Loucy (cell line): ENCODE measurements around the gene LOX.

Experiments used
- H2AFZ ChIP-seq: fragments of 200-600 bp; sonication (generic); 2 replicates; pipeline ENCODE4 v1.6.0; 2016; ENCODE audit warnings: antibody characterized with exemption, mild to moderate bottlenecking, low read length, moderate library complexity
- H3F3A ChIP-seq: fragments of 200-600 bp; 2 replicates; pipeline ENCODE4 v1.6.0; 2016; ENCODE audit warnings: antibody characterized with exemption, low read depth, mild to moderate bottlenecking
- H3K27me3 ChIP-seq: fragments of 200-600 bp; sonication (generic); 2 replicates; pipeline ENCODE4 v1.6.1; 2014; ENCODE audit warnings: low read length, mild to moderate bottlenecking; ENCODE audit not compliant: insufficient read depth, poor library complexity, severe bottlenecking
- H3K36me3 ChIP-seq: fragments of 200-600 bp; sonication (generic); 2 replicates; pipeline ENCODE4 v1.6.1; 2016; ENCODE audit warnings: low read length; ENCODE audit not compliant: insufficient read depth
- H3K4me1 ChIP-seq: fragments of 200-600 bp; sonication (generic); 2 replicates; pipeline ENCODE4 v1.5.1; 2014; ENCODE audit warnings: low read length, mild to moderate bottlenecking; ENCODE audit not compliant: insufficient read depth, poor library complexity, severe bottlenecking
- H3K4me2 ChIP-seq: fragments of 200-600 bp; sonication (generic); 2 replicates; pipeline ENCODE4 v1.6.0; 2014; ENCODE audit warnings: antibody characterized with exemption, low read length, low read depth, mild to moderate bottlenecking; ENCODE audit not compliant: poor library complexity, severe bottlenecking
- H3K4me3 ChIP-seq: fragments of 200-600 bp; sonication (generic); 2 replicates; pipeline ENCODE4 v1.5.1; 2014; ENCODE audit warnings: low read length, mild to moderate bottlenecking, mixed read lengths; ENCODE audit not compliant: poor library complexity, severe bottlenecking
- H3K79me2 ChIP-seq: fragments of 200-600 bp; sonication (generic); 2 replicates; pipeline ENCODE4 v1.6.1; 2014; ENCODE audit warnings: low read length; ENCODE audit not compliant: insufficient read depth
- H3K9ac ChIP-seq: fragments of 200-600 bp; sonication (generic); 2 replicates; pipeline ENCODE4 v1.6.0; 2014; ENCODE audit warnings: mild to moderate bottlenecking, low read depth, low read length, moderate library complexity; ENCODE audit not compliant: poor library complexity, severe bottlenecking
- H3K9me2 ChIP-seq: fragments of 200-600 bp; sonication (generic); replicated peaks from 2 replicates; pipeline ENCODE4 v1.6.1; 2016; ENCODE audit warnings: low read depth, low read length, mixed read lengths
- H3K9me3 ChIP-seq: fragments of 200-600 bp; sonication (generic); 2 replicates; pipeline ENCODE4 v1.6.1; 2014; ENCODE audit warnings: mild to moderate bottlenecking, antibody characterized with exemption, low read length, low read depth; ENCODE audit not compliant: insufficient read depth
- H4K20me1 ChIP-seq: fragments of 200-600 bp; sonication (generic); 2 replicates; pipeline ENCODE4 v1.6.0; 2014; ENCODE audit warnings: antibody characterized with exemption, low read length, mild to moderate bottlenecking; ENCODE audit not compliant: insufficient read depth, poor library complexity, severe bottlenecking
- EZH2phosphoT487 ChIP-seq: fragments of 200-600 bp; IDR thresholded peaks from 2 replicates; pipeline ENCODE4 v1.6.1; 2018; ENCODE audit warnings: antibody characterized with exemption, mild to moderate bottlenecking, moderate library complexity, borderline replicate concordance
- TF ChIP-seq, protein P1 (sequence below): fragments of 200-600 bp; sonication (generic); conservative IDR thresholded peaks from 2 replicates; pipeline ENCODE4 v1.5.1; 2014; ENCODE audit warnings: mild to moderate bottlenecking, antibody characterized with exemption, low read length

LOX gene

GRCh38 chr5:122091936-122092600 is 14.0 kb upstream of the LOX start:
- no peak overlapping the region for H3K9ac ChIP-seq
- H3K4me3 ChIP-seq: no peak overlapping the region
- H3K36me3 ChIP-seq: no peaks in the 10 kb centered on the region
- no peaks in the 10 kb centered on the region for H3K79me2 ChIP-seq
- H2AFZ ChIP-seq: no peak overlapping the region
- H3K4me1 ChIP-seq: peaks cover 6% of the 10 kb centered on the region
- no peaks in the 10 kb centered on the region for H3K9me2 ChIP-seq
- TF ChIP-seq, protein P1, sequence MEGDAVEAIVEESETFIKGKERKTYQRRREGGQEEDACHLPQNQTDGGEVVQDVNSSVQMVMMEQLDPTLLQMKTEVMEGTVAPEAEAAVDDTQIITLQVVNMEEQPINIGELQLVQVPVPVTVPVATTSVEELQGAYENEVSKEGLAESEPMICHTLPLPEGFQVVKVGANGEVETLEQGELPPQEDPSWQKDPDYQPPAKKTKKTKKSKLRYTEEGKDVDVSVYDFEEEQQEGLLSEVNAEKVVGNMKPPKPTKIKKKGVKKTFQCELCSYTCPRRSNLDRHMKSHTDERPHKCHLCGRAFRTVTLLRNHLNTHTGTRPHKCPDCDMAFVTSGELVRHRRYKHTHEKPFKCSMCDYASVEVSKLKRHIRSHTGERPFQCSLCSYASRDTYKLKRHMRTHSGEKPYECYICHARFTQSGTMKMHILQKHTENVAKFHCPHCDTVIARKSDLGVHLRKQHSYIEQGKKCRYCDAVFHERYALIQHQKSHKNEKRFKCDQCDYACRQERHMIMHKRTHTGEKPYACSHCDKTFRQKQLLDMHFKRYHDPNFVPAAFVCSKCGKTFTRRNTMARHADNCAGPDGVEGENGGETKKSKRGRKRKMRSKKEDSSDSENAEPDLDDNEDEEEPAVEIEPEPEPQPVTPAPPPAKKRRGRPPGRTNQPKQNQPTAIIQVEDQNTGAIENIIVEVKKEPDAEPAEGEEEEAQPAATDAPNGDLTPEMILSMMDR: peak; percentile 40; the same call in 1 of the 2 replicates
- TF ChIP-seq EZH2phosphoT487: no peak
- no peaks in the 10 kb centered on the region for H3K27me3 ChIP-seq
- H3K9me3 ChIP-seq: no peaks in the 10 kb centered on the region
- H3K4me2 ChIP-seq: no peak overlapping the region
- H3F3A ChIP-seq: no peaks in the 10 kb centered on the region
- no peaks in the 10 kb centered on the region for H4K20me1 ChIP-seq

DNA sequence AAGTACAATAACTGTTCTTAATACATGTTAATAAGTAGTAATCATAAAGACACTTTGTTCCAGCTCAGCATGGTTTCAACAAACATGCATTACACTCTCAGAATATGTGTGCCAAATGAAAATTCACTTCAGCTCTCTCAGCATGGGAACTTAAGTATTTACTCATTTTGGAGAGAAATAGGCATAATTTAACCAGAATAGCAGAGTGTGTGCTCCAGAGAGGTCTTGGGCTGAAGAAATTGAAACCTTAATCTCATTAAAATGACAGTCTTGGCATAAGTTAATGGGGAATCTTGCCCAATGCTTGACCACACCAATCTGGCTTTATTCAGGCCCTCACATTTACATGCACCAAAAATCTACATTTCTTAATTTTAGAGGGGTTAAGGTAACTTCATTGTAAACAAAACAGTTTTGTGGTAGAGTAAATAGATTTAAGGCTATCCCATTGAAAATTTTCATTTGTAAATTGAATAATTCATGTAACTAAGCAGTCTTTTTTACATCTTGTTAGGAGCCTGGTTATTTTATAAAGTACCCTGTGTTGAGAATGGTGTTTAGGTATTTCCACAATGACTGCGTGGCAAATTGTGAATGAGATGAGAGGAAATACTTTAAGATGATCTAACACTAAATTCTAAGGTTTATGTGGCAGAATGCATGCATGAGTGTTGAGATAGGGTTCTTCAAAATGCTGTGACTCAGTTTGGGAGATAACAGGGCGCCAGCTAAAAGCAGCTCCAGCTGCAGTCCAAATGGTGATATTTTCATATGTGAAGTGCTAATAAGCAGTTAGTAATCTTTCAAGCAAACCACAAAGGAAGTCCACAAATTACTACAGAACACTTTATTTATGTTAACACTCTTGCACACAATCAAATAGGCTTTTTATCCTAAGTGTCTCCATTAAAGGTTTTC is 11.3 kb upstream of the LOX start:
- H3K4me1 ChIP-seq: peaks cover 6% of the 10 kb centered on the region
- no peak overlapping the region for H3K4me2 ChIP-seq
- H3F3A ChIP-seq: no peaks in the 10 kb centered on the region
- TF ChIP-seq EZH2phosphoT487: no peak
- TF ChIP-seq, protein P1: no peak
- H4K20me1 ChIP-seq: no peaks in the 10 kb centered on the region
- H3K79me2 ChIP-seq: no peaks in the 10 kb centered on the region
- no peaks in the 10 kb centered on the region for H3K36me3 ChIP-seq
- no peaks in the 10 kb centered on the region for H3K27me3 ChIP-seq
- H2AFZ ChIP-seq: no peak overlapping the region
- H3K9me2 ChIP-seq: no peaks in the 10 kb centered on the region
- no peak overlapping the region for H3K4me3 ChIP-seq
- no peak overlapping the region for H3K9ac ChIP-seq
- no peaks in the 10 kb centered on the region for H3K9me3 ChIP-seq

- Histone ChIP-seq H3K36me3 (no peaks in the 10 kb centered on the region), H3K4me3 (no peak overlapping the region)
These were observed 7.0 kb upstream of the LOX start for GRCh38 chr5:122085041-122085440.

More at GRCh38 chr5:122085041-122085440, 7.0 kb upstream of the LOX start:
- Histone ChIP-seq H3K9ac (no peak overlapping the region), H3K27me3 (no peaks in the 10 kb centered on the region), H3K9me2 (no peaks in the 10 kb centered on the region), H3K79me2 (no peaks in the 10 kb centered on the region), H3F3A (no peaks in the 10 kb centered on the region), H2AFZ (no peak overlapping the region), H3K4me2 (no peak overlapping the region), H4K20me1 (no peaks in the 10 kb centered on the region), H3K4me1 (peaks cover 6% of the 10 kb centered on the region), H3K9me3 (no peaks in the 10 kb centered on the region)
- TF ChIP-seq, protein P1: no peak
- no peak for TF ChIP-seq EZH2phosphoT487
